Measurements from ENCODE around the gene NOC2L. TPM values are rescaled to one million over a fixed set of nuclear protein-coding genes. Genes with fewer than 3 reads are reported as not detected.

NOC2L gene
- total RNA-seq, 1 donor from 2014 or later, result 95.6 TPM

GRCh38 chr1:916173-917075 is 42.6 kb downstream of the NOC2L start:
- DNase-seq (ENCODE audit: low read depth), result no peak
- H3K27me3 ChIP-seq (ENCODE audit: control insufficient read depth, insufficient read depth, low read length), result peaks cover 69% of the 10 kb centered on the region
- no peak for TF ChIP-seq CTCF (IDR thresholded peaks at IDR 0.05; ENCODE audit: insufficient read depth, low read length, poor library complexity, severe bottlenecking)
- no peaks in the 10 kb centered on the region for H3K36me3 ChIP-seq (ENCODE audit: control insufficient read depth, insufficient read depth, low read length)
- no peak overlapping the region for H3K4me3 ChIP-seq (ENCODE audit: low read depth, low read length)

- DNase-seq (ENCODE audit: low read depth), result no peak
- H3K27me3 ChIP-seq (ENCODE audit: control insufficient read depth, insufficient read depth, low read length), result peaks cover 68% of the 10 kb centered on the region
- TF ChIP-seq CTCF (IDR thresholded peaks at IDR 0.05; ENCODE audit: insufficient read depth, low read length, poor library complexity, severe bottlenecking), result no peak
- no peaks in the 10 kb centered on the region for H3K36me3 ChIP-seq (ENCODE audit: control insufficient read depth, insufficient read depth, low read length)
- H3K4me3 ChIP-seq (ENCODE audit: low read depth, low read length), result no peak overlapping the region
Observed at GRCh38 chr1:915295-916172, 43.5 kb downstream of the NOC2L start.

DNA sequence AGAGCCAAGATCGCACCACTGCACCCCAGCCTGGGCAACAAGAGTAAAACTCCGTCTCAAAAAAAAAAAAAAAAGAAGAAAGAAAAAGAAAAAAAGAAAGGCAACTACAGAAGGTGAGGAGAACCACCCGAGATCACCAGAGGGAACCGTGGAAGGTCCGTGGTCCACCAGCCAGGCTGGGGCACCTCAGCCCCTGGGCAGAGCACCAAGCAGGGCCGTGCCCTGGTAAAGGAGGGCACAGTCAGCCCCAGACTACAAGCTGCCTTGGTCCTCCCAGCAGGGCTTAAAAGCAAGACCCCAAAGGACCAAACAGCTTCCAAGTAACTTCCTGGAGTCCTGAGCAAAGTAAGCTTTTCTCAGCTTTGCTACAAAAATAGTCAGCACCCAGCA is 44.2 kb downstream of the NOC2L start:
- peaks cover 67% of the 10 kb centered on the region for H3K27me3 ChIP-seq (ENCODE audit: control insufficient read depth, insufficient read depth, low read length)
- no peaks in the 10 kb centered on the region for H3K36me3 ChIP-seq (ENCODE audit: control insufficient read depth, insufficient read depth, low read length)
- no peak overlapping the region for H3K4me3 ChIP-seq (ENCODE audit: low read depth, low read length)
- TF ChIP-seq CTCF (IDR thresholded peaks at IDR 0.05; ENCODE audit: insufficient read depth, low read length, poor library complexity, severe bottlenecking), result no peak
- no peak for DNase-seq (ENCODE audit: low read depth)

DNA sequence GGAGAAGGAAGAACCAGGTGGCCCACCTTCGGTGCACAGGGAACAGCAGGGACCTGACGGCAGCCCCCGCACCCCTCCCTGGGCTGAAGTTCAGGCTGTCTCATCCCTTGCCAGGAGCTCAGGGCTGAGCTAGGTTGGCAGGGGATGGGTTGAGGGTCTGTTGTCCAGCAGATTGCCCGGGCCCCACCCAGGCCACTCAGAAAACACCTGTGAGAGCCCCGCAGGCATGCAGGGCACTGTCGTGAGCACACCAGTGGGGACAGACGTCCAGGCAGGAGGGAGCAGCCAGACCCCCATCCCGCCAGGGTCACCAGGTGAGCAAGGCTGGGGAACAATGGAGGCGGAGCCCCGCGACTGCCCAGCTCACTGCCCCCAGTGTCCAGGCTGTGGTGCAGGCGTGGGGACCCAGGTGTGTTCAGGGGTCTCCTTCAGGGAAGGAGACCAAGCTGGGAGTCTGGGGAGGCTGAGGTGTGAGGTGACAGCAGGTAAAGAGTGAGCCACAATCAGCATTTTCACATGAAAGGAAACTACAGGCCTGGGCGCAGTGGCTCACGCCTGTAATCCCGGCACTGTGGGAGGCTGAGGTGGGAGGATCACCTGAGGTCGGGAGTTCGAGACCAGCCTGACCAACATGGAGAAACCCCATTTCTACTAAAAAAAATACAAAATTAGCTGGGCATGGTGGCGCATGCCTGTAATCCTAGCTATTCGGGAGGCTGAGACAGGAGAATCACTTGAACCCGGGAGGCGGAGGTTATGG is 44.7 kb downstream of the NOC2L start:
- DNase-seq (ENCODE audit: low read depth), result no peak
- no peak for TF ChIP-seq CTCF (IDR thresholded peaks at IDR 0.05; ENCODE audit: insufficient read depth, low read length, poor library complexity, severe bottlenecking)
- peaks cover 62% of the 10 kb centered on the region for H3K27me3 ChIP-seq (ENCODE audit: control insufficient read depth, insufficient read depth, low read length)

GRCh38 chr1:913491-914130 is 45.4 kb downstream of the NOC2L start:
- TF ChIP-seq CTCF (IDR thresholded peaks at IDR 0.05; ENCODE audit: insufficient read depth, low read length, poor library complexity, severe bottlenecking), result no peak
- Histone ChIP-seq H3K27me3 (ENCODE audit: control insufficient read depth, insufficient read depth, low read length) (peaks cover 55% of the 10 kb centered on the region), H3K4me3 (ENCODE audit: low read depth, low read length) (no peak overlapping the region), H3K36me3 (ENCODE audit: control insufficient read depth, insufficient read depth, low read length) (no peaks in the 10 kb centered on the region)
- no peak for DNase-seq (ENCODE audit: low read depth)

More for the DNA sequence above, 44.7 kb downstream of the NOC2L start:
- Histone ChIP-seq H3K36me3 (ENCODE audit: control insufficient read depth, insufficient read depth, low read length) (no peaks in the 10 kb centered on the region), H3K4me3 (ENCODE audit: low read depth, low read length) (no peak overlapping the region)
